Motor neuron (in vitro differentiated cells): ENCODE measurements around the gene ACOT7. TPM values are rescaled to one million over a fixed set of nuclear protein-coding genes. Genes with fewer than 3 reads are reported as not detected.

Source experiments
- ATAC-seq, 8 experiments: fragments of 200-7000 bp; cut with Tn5 transposase; replicated peaks in 6 of 8; 2 replicates each; pipeline ENCODE4 v1.8.0; 2021; ENCODE audit warnings: mild to moderate bottlenecking in 8 of 8, moderate library complexity in 8 of 8
- H3K27ac ChIP-seq, 2 donors: fragments of 250-450 bp; sonication (Bioruptor Pico); 2 replicates each; pipeline ENCODE4 v1.9.0; 2021; ENCODE audit warnings: antibody characterized with exemption in 2 of 2, mild to moderate bottlenecking in 2 of 2, moderate library complexity in 1 of 2
- H3K4me1 ChIP-seq, 2 donors: fragments of 250-450 bp; sonication (Bioruptor Pico); replicated peaks in 1 of 2; 2 replicates each; pipeline ENCODE4 v1.6.1; 2021; ENCODE audit warnings: antibody characterized with exemption in 2 of 2, mild to moderate bottlenecking in 2 of 2, moderate library complexity in 1 of 2
- H3K4me3 ChIP-seq, 5 donors: fragments of 250-450 bp; sonication (Bioruptor Pico); 2 replicates each; pipeline ENCODE4 v1.9.0; 2021; ENCODE audit warnings: antibody characterized with exemption in 5 of 5, mild to moderate bottlenecking in 5 of 5, moderate library complexity in 4 of 5
- WGBS, 10 experiments: fragments of 450-650 bp; shearing (Covaris generic); methylation state at CpG; one replicate each; pipeline ENCODE4 v1.0.0; 2022; 5-methylcytosine and 5-hydroxymethylcytosine counted together
- in situ Hi-C, 9 experiments: fragments of 400-800 bp; cut with MboI; loops; one replicate each; pipeline ENCODE4 v1.15.0; 2021; ENCODE audit warnings: low sequenced_read_pairs in 9 of 9, low pct_unique_long_range_greater_than_20kb in 2 of 9; ENCODE audit not compliant: unreplicated experiment in 9 of 9
- total RNA-seq, 8 experiments: library from RNA; unstranded; fragments of 300-600 nt; gene quantifications; 2 replicates each; pipeline versions ENCODE4 v1.2.3 to v1.2.4, GENCODE V29; 2022

Gene ACOT7
- total RNA-seq, 8 experiments from 2014 or later: 6.9 to 127 (median 80.5) TPM

- peaks cover 8 to 10% of the 10 kb centered on the region in 2 donors for H3K4me1 ChIP-seq
- WGBS, 10 experiments: 41 to 100% (median 69%) methylated on average over 3 to 11 of the region's 16 CpGs; no CpG with 5 or more reads in 4 of the 10 experiments
- ATAC-seq: peak in 5 of 8 experiments; percentile 49 to 70 (median 61)
These were observed 175.0 kb downstream of the ACOT7 start for GRCh38 chr1:6218375-6219164.

More at GRCh38 chr1:6218375-6219164, 175.0 kb downstream of the ACOT7 start:
- H3K4me3 ChIP-seq: no peak overlapping the region
- peak overlapping the region in 1 of 2 donors; percentile 7 for H3K27ac ChIP-seq
- in situ Hi-C loops: no loop called here

Other genes with a start within 250 kb of the ACOT7 start
- gene CHD5, start 213.4 kb downstream of the ACOT7 start, total RNA-seq: 10 to 100 TPM in 1 of 8 experiments, 1 to 10 TPM in 1, under 1 TPM in 6; 0.15 to 18.4 (median 0.63) TPM
- 100 to 1,000 TPM; 340 to 786 (median 466) TPM for gene RPL22, start 194.2 kb downstream of the ACOT7 start, total RNA-seq
- gene RNF207, start 187.6 kb downstream of the ACOT7 start, total RNA-seq: 100 to 1,000 TPM in 1 of 8 experiments, 10 to 100 TPM in 2, 1 to 10 TPM in 5; 1.8 to 149 (median 7.3) TPM
- gene ICMT, start 157.8 kb downstream of the ACOT7 start, total RNA-seq: 10 to 100 TPM; 26.5 to 62.1 (median 36.1) TPM
- gene HES3, start 149.6 kb downstream of the ACOT7 start, total RNA-seq: under 1 TPM in 3 of 8 experiments, not detected in 5; 0.37 to 0.66 (median 0.42) TPM
- gene GPR153, start 132.7 kb downstream of the ACOT7 start, total RNA-seq: 10 to 100 TPM; 13.0 to 44.0 (median 15.3) TPM
- 1 to 10 TPM in 4 of 8 experiments, under 1 TPM in 4; 0.14 to 7.8 (median 0.98) TPM for gene HES2, start 26.2 kb upstream of the ACOT7 start, total RNA-seq
- 1 to 10 TPM in 5 of 8 experiments, under 1 TPM in 2, not detected in 1; 0.87 to 3.4 (median 1.4) TPM for gene ESPN, start 31.0 kb upstream of the ACOT7 start, total RNA-seq
- gene TNFRSF25, start 72.4 kb upstream of the ACOT7 start, total RNA-seq: 1 to 10 TPM; 1.4 to 9.1 (median 5.0) TPM
- gene PLEKHG5, start 97.9 kb upstream of the ACOT7 start, total RNA-seq: 10 to 100 TPM in 2 of 8 experiments, 1 to 10 TPM in 6; 1.7 to 16.7 (median 8.4) TPM
- gene NOL9, start 160.7 kb upstream of the ACOT7 start, total RNA-seq: 10 to 100 TPM; 12.9 to 35.2 (median 14.9) TPM
- under 1 TPM in 7 of 8 experiments, not detected in 1; 0.22 to 0.82 (median 0.33) TPM for gene TAS1R1, start 161.5 kb upstream of the ACOT7 start, total RNA-seq
- 10 to 100 TPM; 21.9 to 44.4 (median 27.8) TPM for gene ZBTB48, start 186.2 kb upstream of the ACOT7 start, total RNA-seq
- 10 to 100 TPM in 6 of 8 experiments, 1 to 10 TPM in 2; 7.0 to 38.3 (median 12.6) TPM for gene KLHL21, start 209.1 kb upstream of the ACOT7 start, total RNA-seq
- gene PHF13, start 220.0 kb upstream of the ACOT7 start, total RNA-seq: 10 to 100 TPM in 4 of 8 experiments, 1 to 10 TPM in 4; 7.3 to 17.1 (median 10.1) TPM
- gene THAP3, start 231.1 kb upstream of the ACOT7 start, total RNA-seq: 10 to 100 TPM; 12.8 to 47.5 (median 30.1) TPM